Kidney (tissue), 14 donors: ENCODE data around the gene AHCYL2. TPM values are rescaled to one million over a fixed set of nuclear protein-coding genes. Genes with fewer than 3 reads are reported as not detected.

Experiments
- DNase-seq, 5 donors: peaks; one replicate each; pipeline ENCODE4 v3.0.0-alpha.2; 2013 to 2020
- FAIRE-seq: peaks from 2 replicates; lab custom pipeline; 2012; peaks lifted over from hg19 to GRCh38; lab: Jason Lieb, UNC
- H3K27ac ChIP-seq, 2 donors: one replicate each; pipeline ENCODE4 v1.7.0; 2013; ENCODE audit warnings: low read depth in 2 of 2, low read length in 2 of 2, inconsistent platforms in 1 of 2
- H3K27me3 ChIP-seq: one replicate; pipeline ENCODE4 v1.7.1; 2013; ENCODE audit warnings: low read length, inconsistent platforms; ENCODE audit not compliant: control insufficient read depth, insufficient read depth
- H3K36me3 ChIP-seq, 3 donors: one replicate each; pipeline versions ENCODE4 v1.7.0 to v1.7.1; 2013; ENCODE audit warnings: low read length in 3 of 3, control low read depth in 1 of 3, inconsistent platforms in 1 of 3; ENCODE audit not compliant: insufficient read depth in 3 of 3, control insufficient read depth in 2 of 3
- H3K4me1 ChIP-seq, 3 donors: one replicate each; pipeline versions ENCODE4 v1.7.0 to v1.7.1; 2013; ENCODE audit warnings: low read length in 3 of 3, inconsistent platforms in 1 of 3, low read depth in 1 of 3; ENCODE audit not compliant: control insufficient read depth in 2 of 3, insufficient read depth in 2 of 3
- H3K4me3 ChIP-seq, 3 donors: one replicate each; pipeline versions ENCODE4 v1.7.0 to v1.8.1; 2013; ENCODE audit warnings: low read length in 3 of 3, control low read depth in 1 of 3, inconsistent platforms in 1 of 3
- H3K9ac ChIP-seq, 3 donors: one replicate each; pipeline versions ENCODE4 v1.7.0 to v1.7.1; 2013; ENCODE audit warnings: low read length in 3 of 3, control low read depth in 1 of 3, inconsistent platforms in 1 of 3
- H3K9me3 ChIP-seq, 3 donors: one replicate each; pipeline versions ENCODE4 v1.7.0 to v1.7.1; 2013; ENCODE audit warnings: low read length in 3 of 3, control low read depth in 1 of 3, inconsistent platforms in 1 of 3; ENCODE audit not compliant: control insufficient read depth in 2 of 3, insufficient read depth in 1 of 3
- CTCF ChIP-seq: IDR thresholded peaks from 3 replicates; pipeline ENCODE4 v1.5.1; 2012; ENCODE audit warnings: mild to moderate bottlenecking, moderate library complexity, borderline replicate concordance; ENCODE audit not compliant: insufficient read depth; ENCODE audit errors: extremely low read depth
- intact Hi-C: fragments of 100-400 bp; cut with DNase I; formaldehyde crosslinking; loops from one replicate; pipeline ENCODE4 v1.11.1; 2022
- polyA plus RNA-seq: library from polyadenylated mRNA; stranded (reverse); fragments of 350-450 nt; fragmentation: Illumina TruSeq; extraction: RNeasy Lipid Tissue Mini Kit (QIAGEN cat#74804); gene quantifications from one replicate; pipeline ENCODE4 v1.2.3, GENCODE V29; 2014; ENCODE audit warnings: low read depth, low replicate concordance; ENCODE audit not compliant: insufficient read depth
- total RNA-seq: library from RNA; stranded (reverse); fragmentation: NEBNext Ultra II Directional; extraction: Animal tissue kit (Norgen Biotek cat#: 25700); gene quantifications from one replicate; pipeline ENCODE4 v1.2.1, GENCODE V29; 2021
- donor health status: control.
- donor health status: control.
- donor health status: control.
- donor health status: control.
- donor health status: control.
- donor health status: DM: yes; HTN: yes; CAD: no.
- donor health status: Normal renal cell carcinoma (clear cell type).

Gene AHCYL2
- total and polyA plus RNA-seq, 2 donors from 2014 or later, result 19.5 to 25.2 TPM

GRCh38 chr7:129308047-129308446 is 83.2 kb downstream of the AHCYL2 start:
- Histone ChIP-seq H3K9me3 (no peaks in the 10 kb centered on the region), H3K4me3 (no peak overlapping the region), H3K27ac (no peak overlapping the region), H3K36me3 (no peaks in the 10 kb centered on the region), H3K4me1 (no peaks in the 10 kb centered on the region), H3K27me3 (no peaks in the 10 kb centered on the region), H3K9ac (no peak overlapping the region)
- DNase-seq (no peak), FAIRE-seq (no peak)
- no peak for TF ChIP-seq CTCF
- intact Hi-C loops, result no loop called here

GRCh38 chr7:129311429-129311828 is 86.6 kb downstream of the AHCYL2 start:
- Histone ChIP-seq H3K27ac (no peak overlapping the region), H3K9ac (no peak overlapping the region), H3K4me3 (no peak overlapping the region), H3K4me1 (no peaks in the 10 kb centered on the region), H3K27me3 (no peaks in the 10 kb centered on the region), H3K9me3 (no peaks in the 10 kb centered on the region), H3K36me3 (no peaks in the 10 kb centered on the region)
- intact Hi-C loops, result no loop called here
- FAIRE-seq (no peak), DNase-seq (no peak)
- no peak for TF ChIP-seq CTCF

DNA sequence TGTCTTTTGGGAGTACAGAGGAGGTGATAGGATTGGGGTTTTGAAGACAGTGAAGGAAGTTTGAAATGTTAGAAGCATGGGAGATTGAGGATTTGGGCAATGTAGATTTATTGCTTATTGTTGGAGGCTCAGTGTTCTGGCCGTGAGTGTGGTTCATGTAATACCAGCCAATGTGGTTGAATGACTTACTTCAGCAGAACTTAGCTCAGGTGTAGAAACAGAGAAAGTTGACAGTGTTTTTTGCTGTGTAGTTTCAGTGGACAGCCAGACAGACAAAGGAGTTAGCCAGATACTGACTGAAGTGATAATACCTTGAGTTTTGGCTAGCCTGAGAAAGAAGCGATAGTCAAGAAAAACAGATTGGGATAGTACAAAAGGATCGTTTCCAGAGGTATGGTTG is 88.5 kb downstream of the AHCYL2 start:
- Histone ChIP-seq H3K9ac (no peak overlapping the region), H3K27me3 (no peaks in the 10 kb centered on the region), H3K36me3 (no peaks in the 10 kb centered on the region), H3K27ac (no peak overlapping the region), H3K4me3 (no peak overlapping the region), H3K9me3 (no peaks in the 10 kb centered on the region), H3K4me1 (no peaks in the 10 kb centered on the region)
- intact Hi-C loops, result no loop called here
- TF ChIP-seq CTCF, result no peak
- no peak for FAIRE-seq
- no peak for DNase-seq

GRCh38 chr7:129315960-129316359 is 91.1 kb downstream of the AHCYL2 start:
- Histone ChIP-seq H3K9me3 (no peaks in the 10 kb centered on the region), H3K27ac (no peak overlapping the region)
- intact Hi-C loops, result no loop called here

More at GRCh38 chr7:129315960-129316359, 91.1 kb downstream of the AHCYL2 start:
- no peak for FAIRE-seq
- DNase-seq, result peak in 1 of 5 donors; percentile 17
- Histone ChIP-seq H3K27me3 (no peaks in the 10 kb centered on the region), H3K36me3 (no peaks in the 10 kb centered on the region), H3K4me3 (no peak overlapping the region), H3K9ac (no peak overlapping the region), H3K4me1 (no peaks in the 10 kb centered on the region)
- TF ChIP-seq CTCF, result no peak
